ENCODE results near the gene PLXND1. TPM values are rescaled to one million over a fixed set of nuclear protein-coding genes. Genes with fewer than 3 reads are reported as not detected.

The PLXND1 gene
- total RNA-seq, 2 donors from 2014 or later, result 73.1 to 83.2 TPM

DNA sequence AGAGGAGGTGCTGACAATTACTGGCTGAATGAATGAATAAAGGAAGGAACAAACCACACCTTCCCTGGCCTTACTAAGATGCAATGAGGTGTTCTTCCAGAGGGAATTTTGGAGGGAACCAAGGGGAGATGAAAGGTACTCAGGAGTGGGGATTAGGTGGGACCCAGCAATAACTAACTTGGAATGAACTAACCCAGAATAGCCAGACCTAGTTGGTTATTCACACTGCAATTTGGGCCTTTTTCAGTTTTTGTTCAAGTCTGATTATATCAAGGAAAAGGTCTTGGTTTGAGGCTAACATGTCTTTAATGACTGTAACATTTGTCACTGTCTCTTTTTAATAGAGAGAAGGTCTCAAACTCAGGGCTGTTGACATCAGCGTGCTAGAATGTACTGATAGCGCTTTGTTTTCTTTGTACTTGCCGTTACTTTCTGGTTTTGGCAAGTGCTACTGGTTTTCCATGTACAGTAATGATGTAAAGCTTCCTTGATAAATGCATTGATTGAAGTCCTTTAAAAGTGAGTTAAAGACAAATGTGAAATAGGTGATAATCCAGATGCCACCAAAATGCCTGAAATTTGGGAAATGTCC, 3.2 kb upstream of the PLXND1 start:
- H3K9ac ChIP-seq (ENCODE audit: extremely low read depth, low read length, poor library complexity, severe bottlenecking), result no peak overlapping the region
- H3K27ac ChIP-seq (ENCODE audit: low read depth, low read length), result no peak overlapping the region
- no peak overlapping the region for H3K4me3 ChIP-seq (ENCODE audit: low read length)
- H3K9me3 ChIP-seq (ENCODE audit: control insufficient read depth, low read length), result no peaks in the 10 kb centered on the region
- 88 to 96% methylated on average over 3 of the region's 3 CpGs for WGBS, 2 experiments (ENCODE audit: insufficient coverage in 1 of 2, insufficient read length in 1 of 2)
- no peaks in the 10 kb centered on the region for H3K36me3 Mint-ChIP-seq (ENCODE audit: low read depth)
- no peak for DNase-seq
- no peaks in the 10 kb centered on the region for H3K9me3 Mint-ChIP-seq
- peaks cover 9% of the 10 kb centered on the region for H3K27me3 Mint-ChIP-seq (ENCODE audit: insufficient read depth)
- H3K4me3 Mint-ChIP-seq, result no peak overlapping the region
- peaks cover 18% of the 10 kb centered on the region for H3K4me1 Mint-ChIP-seq
- TF ChIP-seq, protein P1, sequence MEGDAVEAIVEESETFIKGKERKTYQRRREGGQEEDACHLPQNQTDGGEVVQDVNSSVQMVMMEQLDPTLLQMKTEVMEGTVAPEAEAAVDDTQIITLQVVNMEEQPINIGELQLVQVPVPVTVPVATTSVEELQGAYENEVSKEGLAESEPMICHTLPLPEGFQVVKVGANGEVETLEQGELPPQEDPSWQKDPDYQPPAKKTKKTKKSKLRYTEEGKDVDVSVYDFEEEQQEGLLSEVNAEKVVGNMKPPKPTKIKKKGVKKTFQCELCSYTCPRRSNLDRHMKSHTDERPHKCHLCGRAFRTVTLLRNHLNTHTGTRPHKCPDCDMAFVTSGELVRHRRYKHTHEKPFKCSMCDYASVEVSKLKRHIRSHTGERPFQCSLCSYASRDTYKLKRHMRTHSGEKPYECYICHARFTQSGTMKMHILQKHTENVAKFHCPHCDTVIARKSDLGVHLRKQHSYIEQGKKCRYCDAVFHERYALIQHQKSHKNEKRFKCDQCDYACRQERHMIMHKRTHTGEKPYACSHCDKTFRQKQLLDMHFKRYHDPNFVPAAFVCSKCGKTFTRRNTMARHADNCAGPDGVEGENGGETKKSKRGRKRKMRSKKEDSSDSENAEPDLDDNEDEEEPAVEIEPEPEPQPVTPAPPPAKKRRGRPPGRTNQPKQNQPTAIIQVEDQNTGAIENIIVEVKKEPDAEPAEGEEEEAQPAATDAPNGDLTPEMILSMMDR (conservative IDR thresholded peaks at IDR 0.05), result no peak
- H3K36me3 ChIP-seq (ENCODE audit: control insufficient read depth, insufficient read depth, low read length), result no peaks in the 10 kb centered on the region
- H3K27me3 ChIP-seq (ENCODE audit: control insufficient read depth, insufficient read depth, low read length, poor library complexity, severe bottlenecking), result peaks cover 14% of the 10 kb centered on the region
- H3K27ac Mint-ChIP-seq, result no peak overlapping the region
- H3K4me1 ChIP-seq (ENCODE audit: control insufficient read depth, insufficient read depth, low read length), result no peaks in the 10 kb centered on the region

GRCh38 chr3:129608936-129609590, 2.6 kb upstream of the PLXND1 start:
- Mint-ChIP-seq H3K36me3 (ENCODE audit: low read depth) (no peaks in the 10 kb centered on the region), H3K4me3 (no peak overlapping the region), H3K27ac (no peak overlapping the region), H3K9me3 (no peaks in the 10 kb centered on the region), H3K27me3 (ENCODE audit: insufficient read depth) (peaks cover 15% of the 10 kb centered on the region), H3K4me1 (peaks cover 24% of the 10 kb centered on the region)
- H3K36me3 ChIP-seq (ENCODE audit: control insufficient read depth, insufficient read depth, low read length), result no peaks in the 10 kb centered on the region
- H3K4me1 ChIP-seq (ENCODE audit: control insufficient read depth, insufficient read depth, low read length), result no peaks in the 10 kb centered on the region
- H3K9me3 ChIP-seq (ENCODE audit: control insufficient read depth, low read length), result no peaks in the 10 kb centered on the region
- peaks cover 20% of the 10 kb centered on the region for H3K27me3 ChIP-seq (ENCODE audit: control insufficient read depth, insufficient read depth, low read length, poor library complexity, severe bottlenecking)
- TF ChIP-seq, protein P1 (conservative IDR thresholded peaks at IDR 0.05), result no peak
- H3K4me3 ChIP-seq (ENCODE audit: low read length), result no peak overlapping the region
- no peak overlapping the region for H3K27ac ChIP-seq (ENCODE audit: low read depth, low read length)
- no peak overlapping the region for H3K9ac ChIP-seq (ENCODE audit: extremely low read depth, low read length, poor library complexity, severe bottlenecking)
- 90 to 93% methylated on average over 3 to 4 of the region's 4 CpGs for WGBS, 2 experiments (ENCODE audit: insufficient coverage in 1 of 2, insufficient read length in 1 of 2)
- DNase-seq, result no peak

DNA sequence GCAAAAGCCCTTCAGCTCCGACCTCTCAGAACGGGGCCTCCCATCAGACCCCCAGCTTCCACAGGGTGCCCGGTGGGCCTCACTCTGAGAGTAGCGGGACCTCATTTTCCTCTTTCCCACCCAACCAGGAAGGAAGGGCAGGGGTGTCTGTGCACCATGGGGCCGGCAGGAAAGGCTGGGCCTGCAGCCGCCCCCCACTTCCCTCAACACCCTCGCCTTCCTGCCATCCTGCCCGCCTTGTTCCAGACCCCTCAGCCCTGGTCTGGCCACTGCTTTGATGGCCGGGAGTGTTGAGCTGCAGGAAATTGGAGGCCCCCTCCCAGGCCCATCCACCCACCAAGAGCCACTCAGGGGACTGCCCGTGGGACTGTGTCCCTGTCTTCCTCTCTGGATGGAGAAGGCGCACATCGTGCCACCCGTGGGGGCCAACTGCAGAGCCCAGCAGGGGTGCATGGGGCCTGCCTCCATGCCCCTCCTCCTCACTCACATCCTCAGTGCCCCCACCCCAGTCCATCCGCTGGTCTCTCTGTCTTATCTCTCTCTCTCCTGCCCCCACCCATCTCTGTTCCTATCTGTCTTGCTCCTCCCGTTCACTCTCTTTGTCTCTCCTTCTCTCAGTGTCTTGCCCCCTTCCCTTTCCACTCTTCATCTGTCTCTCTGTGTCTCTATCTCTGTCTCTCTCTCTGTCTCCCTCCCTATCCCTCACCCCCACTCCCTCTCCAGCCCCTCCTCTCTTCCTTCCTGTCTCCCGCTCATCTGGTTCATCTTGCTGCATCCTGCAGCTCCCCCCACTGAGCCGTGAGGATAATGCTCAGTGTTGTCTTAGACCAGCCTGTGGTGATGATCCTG, 1.8 kb upstream of the PLXND1 start:
- 76 to 80% methylated on average over 4 to 17 of the region's 17 CpGs for WGBS, 2 experiments (ENCODE audit: insufficient coverage in 1 of 2, insufficient read length in 1 of 2)
- no peak overlapping the region for H3K9ac ChIP-seq (ENCODE audit: extremely low read depth, low read length, poor library complexity, severe bottlenecking)
- peaks cover 20% of the 10 kb centered on the region for H3K27me3 ChIP-seq (ENCODE audit: control insufficient read depth, insufficient read depth, low read length, poor library complexity, severe bottlenecking)
- Mint-ChIP-seq H3K36me3 (ENCODE audit: low read depth) (no peaks in the 10 kb centered on the region), H3K27me3 (ENCODE audit: insufficient read depth) (peaks cover 17% of the 10 kb centered on the region), H3K4me3 (no peak overlapping the region), H3K9me3 (no peaks in the 10 kb centered on the region), H3K27ac (no peak overlapping the region), H3K4me1 (peaks cover 32% of the 10 kb centered on the region)
- no peaks in the 10 kb centered on the region for H3K36me3 ChIP-seq (ENCODE audit: control insufficient read depth, insufficient read depth, low read length)
- no peak overlapping the region for H3K4me3 ChIP-seq (ENCODE audit: low read length)
- TF ChIP-seq, protein P1 (conservative IDR thresholded peaks at IDR 0.05), result peak; percentile 37
- no peak overlapping the region for H3K27ac ChIP-seq (ENCODE audit: low read depth, low read length)
- peak; percentile 85 for DNase-seq
- H3K4me1 ChIP-seq (ENCODE audit: control insufficient read depth, insufficient read depth, low read length), result peaks cover 3% of the 10 kb centered on the region
- H3K9me3 ChIP-seq (ENCODE audit: control insufficient read depth, low read length), result no peaks in the 10 kb centered on the region
